Stomach smooth muscle (tissue), 2 donors: ENCODE data around the gene RALA.

ENCODE experiments used
- H3K27ac ChIP-seq: one replicate; pipeline ENCODE4 v1.7.0; 2013; ENCODE audit warnings: mild to moderate bottlenecking, low read length, inconsistent platforms
- H3K27me3 ChIP-seq, 2 donors: one replicate each; pipeline ENCODE4 v1.7.0; 2013; ENCODE audit warnings: low read length in 2 of 2; ENCODE audit not compliant: insufficient read depth in 2 of 2, control insufficient read depth in 1 of 2
- H3K36me3 ChIP-seq, 2 donors: one replicate each; pipeline ENCODE4 v1.7.0; 2013; ENCODE audit warnings: low read length in 2 of 2; ENCODE audit not compliant: control insufficient read depth in 2 of 2, insufficient read depth in 2 of 2
- H3K4me1 ChIP-seq: one replicate; pipeline ENCODE4 v1.7.0; 2013; ENCODE audit warnings: low read length; ENCODE audit not compliant: control insufficient read depth, insufficient read depth
- H3K4me3 ChIP-seq, 2 donors: one replicate each; pipeline ENCODE4 v1.7.0; 2013; ENCODE audit warnings: low read length in 2 of 2
- H3K9ac ChIP-seq, 2 donors: one replicate each; pipeline ENCODE4 v1.7.0; 2013; ENCODE audit warnings: low read length in 2 of 2, mild to moderate bottlenecking in 1 of 2
- H3K9me3 ChIP-seq, 2 donors: one replicate each; pipeline ENCODE4 v1.7.0; 2013; ENCODE audit warnings: low read length in 2 of 2; ENCODE audit not compliant: control insufficient read depth in 2 of 2
- donor health status: healthy.
- donor health status: Pancreatic carcinoma.

RALA gene, protein sequence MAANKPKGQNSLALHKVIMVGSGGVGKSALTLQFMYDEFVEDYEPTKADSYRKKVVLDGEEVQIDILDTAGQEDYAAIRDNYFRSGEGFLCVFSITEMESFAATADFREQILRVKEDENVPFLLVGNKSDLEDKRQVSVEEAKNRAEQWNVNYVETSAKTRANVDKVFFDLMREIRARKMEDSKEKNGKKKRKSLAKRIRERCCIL

DNA sequence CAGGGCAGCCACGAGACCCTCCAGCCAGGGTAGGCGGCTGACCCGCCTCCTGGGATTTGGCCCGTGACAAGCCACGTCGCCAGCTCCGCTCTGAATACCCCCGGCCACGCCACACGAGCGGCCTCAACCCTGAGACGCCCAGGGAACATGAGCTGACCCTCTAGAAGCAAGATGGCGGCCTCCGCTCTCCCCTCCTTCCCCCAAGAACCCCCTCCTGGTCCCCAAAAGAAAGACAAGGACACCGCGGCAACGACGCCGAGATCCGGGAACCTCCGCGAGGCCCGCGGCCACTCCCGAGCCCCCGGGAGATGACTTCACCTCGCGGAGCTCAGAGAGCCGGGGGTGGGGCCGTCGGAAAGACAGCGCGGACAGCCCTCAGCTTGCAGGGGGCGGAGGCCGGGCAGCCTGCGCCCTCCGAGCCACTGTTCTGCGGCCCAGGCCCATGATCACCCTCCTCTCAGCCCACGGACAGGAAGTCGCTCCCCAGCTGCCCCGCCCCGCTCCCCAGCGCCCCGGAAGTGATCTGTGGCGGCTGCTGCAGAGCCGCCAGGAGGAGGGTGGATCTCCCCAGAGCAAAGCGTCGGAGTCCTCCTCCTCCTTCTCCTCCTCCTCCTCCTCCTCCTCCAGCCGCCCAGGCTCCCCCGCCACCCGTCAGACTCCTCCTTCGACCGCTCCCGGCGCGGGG lies at the start of gene RALA:
RALA (plus strand) TSS at position 526 of the 685 bp plus-strand sequence. CDS start 63,096 bp downstream, outside the sequence.
- Histone ChIP-seq H3K9me3 (no peaks in the 10 kb centered on the region), H3K27ac (peak within 1 kb of the TSS; percentile 84), H3K27me3 (no peaks in the 10 kb centered on the region), H3K9ac (peak within 1 kb of the TSS; percentile 90 to 96), H3K4me1 (peaks cover 8% of the 10 kb centered on the region), H3K36me3 (no peaks in the 10 kb centered on the region), H3K4me3 (peak within 1 kb of the TSS; percentile 82 to 86)

DNA sequence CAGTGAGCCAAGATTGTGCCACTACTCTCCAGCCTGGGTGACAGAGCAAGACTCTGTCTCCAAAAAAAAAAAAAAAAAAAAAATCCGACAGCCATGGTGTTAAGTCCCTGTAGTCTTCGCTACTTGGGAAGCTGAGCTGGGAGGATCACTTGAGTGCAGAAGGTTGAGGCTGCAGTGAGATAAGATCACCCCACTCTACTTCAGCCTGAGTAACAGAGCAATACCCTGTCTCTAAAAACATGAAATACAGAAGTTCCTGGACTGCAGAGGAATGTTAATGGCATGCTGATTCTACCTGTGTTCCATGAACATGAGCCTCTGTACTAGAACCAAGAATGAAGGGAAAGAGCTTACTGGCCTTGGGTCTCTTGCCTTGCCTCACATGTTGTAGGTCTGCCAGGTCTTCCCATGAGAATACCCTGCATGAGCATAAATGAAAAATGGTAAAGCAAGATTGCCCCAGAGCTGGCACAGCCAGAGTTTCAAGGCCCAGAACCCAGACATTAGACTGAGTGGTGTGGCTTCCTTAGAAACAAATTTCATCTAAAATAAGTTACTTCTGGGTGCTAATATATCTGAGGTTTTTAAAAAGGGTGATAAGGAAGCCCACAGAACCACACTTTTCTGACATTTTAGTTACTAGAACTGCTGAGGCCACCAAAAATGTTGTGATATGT lies 48.6 kb upstream of the RALA start:
- Histone ChIP-seq H3K9me3 (no peaks in the 10 kb centered on the region), H3K27me3 (no peaks in the 10 kb centered on the region), H3K36me3 (peaks cover 5 to 11% of the 10 kb centered on the region in 2 donors), H3K4me1 (no peaks in the 10 kb centered on the region), H3K9ac (no peak overlapping the region), H3K4me3 (no peak overlapping the region), H3K27ac (no peak overlapping the region)

DNA sequence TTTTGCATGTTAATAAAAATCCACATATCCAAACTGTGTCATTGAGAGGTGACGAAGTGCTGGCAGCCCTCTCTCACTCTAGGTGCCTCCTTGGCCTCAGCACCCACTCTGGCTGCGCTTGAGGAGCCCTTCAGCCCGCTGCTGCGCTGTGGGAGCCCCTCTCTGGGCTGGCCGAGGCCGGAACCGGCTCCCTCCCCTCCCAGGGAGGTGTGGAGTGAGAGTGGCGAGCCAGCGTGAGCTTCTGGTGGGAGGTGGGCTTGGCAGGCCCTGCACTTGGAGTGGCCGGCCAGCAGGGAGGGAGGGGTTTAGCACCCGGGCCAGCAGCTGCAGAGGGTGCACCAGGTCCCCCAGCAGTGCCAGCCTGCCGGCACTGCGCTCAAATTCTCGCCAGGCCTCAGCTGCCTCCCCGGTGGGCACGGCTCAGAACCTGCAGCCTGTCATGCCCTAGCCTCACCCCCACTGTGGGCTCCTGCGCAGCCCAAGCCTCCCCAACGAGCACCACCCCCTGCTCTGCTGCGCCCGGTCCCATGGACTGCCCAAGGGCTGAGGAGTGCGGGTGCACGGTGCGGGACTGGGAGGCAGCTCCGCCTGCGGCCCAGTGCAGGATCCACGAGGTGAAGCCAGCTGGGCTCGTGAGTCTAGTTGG lies 46.0 kb upstream of the RALA start:
- Histone ChIP-seq H3K4me3 (no peak overlapping the region), H3K27me3 (no peaks in the 10 kb centered on the region), H3K36me3 (peaks cover 3 to 11% of the 10 kb centered on the region in 2 donors), H3K9ac (no peak overlapping the region), H3K27ac (no peak overlapping the region), H3K4me1 (no peaks in the 10 kb centered on the region), H3K9me3 (no peaks in the 10 kb centered on the region)

DNA sequence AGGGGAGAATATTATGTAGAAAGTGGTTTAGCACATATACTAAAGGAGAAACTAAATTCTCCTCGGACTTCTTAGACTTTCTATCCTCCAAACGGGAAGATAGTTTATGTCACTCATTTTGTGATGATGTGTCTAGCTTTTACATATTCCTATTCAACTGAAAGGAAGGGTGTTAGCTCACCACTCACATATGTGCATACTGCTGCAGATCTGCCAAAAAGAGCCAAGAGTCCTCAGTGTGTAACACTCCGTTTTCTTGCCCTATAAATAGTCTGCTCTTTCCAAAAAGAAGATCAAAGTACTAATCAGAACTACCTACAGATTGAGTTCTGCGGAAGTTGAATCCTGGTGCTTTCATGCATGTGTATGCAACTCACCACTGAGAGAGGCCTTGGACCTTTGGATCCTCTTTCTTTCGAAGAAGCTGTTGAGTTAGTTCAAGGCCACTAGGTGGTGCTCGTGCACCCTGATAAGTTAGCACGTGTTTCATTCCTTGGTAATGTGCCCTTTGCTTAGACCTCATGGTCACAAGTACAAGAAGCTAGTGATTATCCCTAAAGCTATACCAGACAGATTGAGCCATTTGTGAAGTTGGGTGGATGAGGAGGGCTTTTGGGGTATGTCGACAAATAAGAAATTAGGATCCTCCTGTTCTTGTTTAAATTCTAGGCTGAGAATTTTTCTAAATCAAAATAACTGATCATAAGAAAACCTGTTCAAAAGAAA lies 43.1 kb upstream of the RALA start:
- H3K9me3 ChIP-seq, result no peaks in the 10 kb centered on the region
- H3K36me3 ChIP-seq, result no peaks in the 10 kb centered on the region
- H3K4me1 ChIP-seq, result no peaks in the 10 kb centered on the region
- H3K27me3 ChIP-seq, result no peaks in the 10 kb centered on the region
- no peak overlapping the region for H3K27ac ChIP-seq
- H3K9ac ChIP-seq, result no peak overlapping the region
- H3K4me3 ChIP-seq, result no peak overlapping the region

DNA sequence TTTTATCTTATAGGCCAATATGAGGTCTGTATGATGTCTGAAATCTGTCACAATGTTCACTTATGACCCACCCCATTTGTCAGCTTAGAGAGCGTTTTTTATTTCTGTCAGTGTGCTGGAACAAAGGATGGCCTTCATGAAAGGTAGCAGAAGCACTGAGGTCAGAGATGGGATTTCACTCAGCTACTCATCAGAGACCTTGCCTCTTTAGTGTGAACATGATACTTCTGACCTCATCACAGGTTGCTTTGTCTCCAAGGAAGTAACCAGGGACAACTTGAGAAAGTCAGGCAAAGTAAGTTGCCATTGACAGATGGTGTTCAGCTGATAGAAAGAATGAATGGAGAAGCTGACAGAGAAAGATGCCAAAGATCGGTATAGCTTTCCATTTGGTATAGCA lies 40.8 kb upstream of the RALA start:
- H3K27me3 ChIP-seq, result no peaks in the 10 kb centered on the region
- H3K27ac ChIP-seq, result no peak overlapping the region
- no peak overlapping the region for H3K4me3 ChIP-seq
- no peaks in the 10 kb centered on the region for H3K4me1 ChIP-seq
- no peaks in the 10 kb centered on the region for H3K36me3 ChIP-seq
- no peak overlapping the region for H3K9ac ChIP-seq
- H3K9me3 ChIP-seq, result no peaks in the 10 kb centered on the region

DNA sequence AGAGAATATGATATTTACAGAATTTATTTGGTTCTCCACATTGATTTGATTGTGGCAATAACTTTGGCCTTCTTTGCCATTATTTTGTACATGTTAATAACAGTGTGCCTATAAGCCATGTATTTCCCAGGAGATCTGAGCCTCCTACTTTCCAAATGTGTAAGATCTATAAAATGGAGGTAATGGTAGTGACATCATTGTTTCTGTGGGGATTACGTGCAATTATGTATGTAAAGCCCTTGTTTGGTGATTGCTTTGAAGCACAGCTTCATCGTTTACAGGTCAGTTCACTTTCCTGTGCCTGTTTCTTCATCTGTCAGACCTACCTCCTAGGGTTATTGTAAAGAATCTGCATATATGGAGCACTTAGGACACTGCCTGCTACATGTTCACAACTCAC lies 39.8 kb upstream of the RALA start:
- Histone ChIP-seq H3K27ac (no peak overlapping the region), H3K27me3 (no peaks in the 10 kb centered on the region)

DNA sequence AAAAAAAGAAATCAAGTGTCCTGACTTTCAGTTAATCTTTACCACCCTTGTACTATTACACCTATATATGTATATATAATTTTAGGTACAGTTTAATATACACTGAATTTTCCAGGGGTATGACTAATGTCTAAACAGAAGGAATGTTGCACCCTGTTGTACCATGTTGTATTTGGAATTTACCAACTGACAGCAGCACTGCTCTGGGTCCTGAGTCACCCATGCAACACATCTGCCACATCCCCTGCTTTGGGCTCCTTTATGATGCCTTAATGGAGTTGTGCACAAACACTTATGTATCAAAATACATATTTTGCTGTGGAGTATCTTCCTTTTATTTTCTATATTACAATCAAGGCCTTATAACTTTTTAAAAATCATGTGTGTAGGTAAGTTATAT lies 36.0 kb upstream of the RALA start:
- no peak overlapping the region for H3K9ac ChIP-seq
- no peaks in the 10 kb centered on the region for H3K4me1 ChIP-seq
- no peaks in the 10 kb centered on the region for H3K36me3 ChIP-seq
- H3K9me3 ChIP-seq, result no peaks in the 10 kb centered on the region
- no peak overlapping the region for H3K27ac ChIP-seq
- H3K4me3 ChIP-seq, result no peak overlapping the region
- no peaks in the 10 kb centered on the region for H3K27me3 ChIP-seq

More for the DNA sequence above, 39.8 kb upstream of the RALA start:
- H3K4me3 ChIP-seq, result no peak overlapping the region
- H3K9ac ChIP-seq, result no peak overlapping the region
- no peaks in the 10 kb centered on the region for H3K36me3 ChIP-seq
- H3K9me3 ChIP-seq, result no peaks in the 10 kb centered on the region
- H3K4me1 ChIP-seq, result no peaks in the 10 kb centered on the region

DNA sequence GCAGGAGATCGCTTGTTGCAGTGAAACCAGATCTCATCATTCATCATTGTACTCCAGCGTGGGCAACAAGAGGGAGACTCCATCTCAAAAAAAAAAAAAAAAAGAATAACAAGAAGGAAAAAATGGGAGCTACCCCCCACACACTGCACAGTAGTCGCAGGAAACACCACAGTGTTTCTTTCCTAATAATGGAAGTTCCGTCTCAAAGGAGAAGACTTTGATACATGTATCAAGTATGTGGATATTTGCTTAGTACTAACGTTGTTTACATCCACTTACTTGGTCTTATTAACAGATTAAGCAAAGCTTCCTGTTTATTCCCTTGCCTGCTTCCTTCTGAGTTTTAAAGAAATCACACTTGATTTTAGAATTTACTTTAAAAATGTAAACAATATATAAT lies 35.0 kb upstream of the RALA start:
- no peak overlapping the region for H3K4me3 ChIP-seq
- no peak overlapping the region for H3K9ac ChIP-seq
- no peaks in the 10 kb centered on the region for H3K9me3 ChIP-seq

DNA sequence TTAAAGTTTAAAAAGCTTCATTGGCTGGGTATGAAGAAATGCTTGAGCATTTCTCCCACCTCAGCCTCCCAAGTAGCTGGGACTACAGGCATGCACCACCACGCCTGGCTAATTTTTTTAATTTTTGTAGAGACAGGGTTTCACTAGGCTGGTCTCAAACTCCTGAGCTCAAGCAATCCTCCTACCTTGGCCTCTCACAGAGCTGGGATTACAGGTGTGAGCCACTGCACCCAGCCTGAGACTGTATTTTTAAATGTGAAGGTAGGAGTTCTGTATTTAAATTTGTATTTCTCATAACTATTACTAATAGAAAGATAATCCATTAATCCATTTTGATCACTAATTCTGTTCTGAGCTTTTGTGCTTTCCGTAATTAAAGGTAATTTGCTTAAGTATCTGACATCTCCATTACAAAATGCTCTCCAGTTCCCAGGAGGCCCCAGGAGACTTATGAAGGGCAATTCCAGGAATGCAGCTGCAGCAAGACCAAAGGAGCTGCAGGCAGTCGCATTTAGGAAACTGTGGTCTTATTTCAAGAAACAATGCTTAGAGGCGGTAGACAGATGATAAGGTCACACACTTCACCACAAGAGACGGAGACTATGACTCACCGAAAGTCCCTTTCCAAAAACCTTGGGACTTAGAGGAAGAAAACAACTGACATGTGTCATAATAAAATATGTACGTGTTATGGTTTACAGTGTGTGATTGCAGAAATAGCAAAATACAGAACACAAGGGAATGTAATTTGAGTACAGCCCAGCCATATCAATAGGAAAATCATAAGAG lies 33.9 kb upstream of the RALA start:
- no peaks in the 10 kb centered on the region for H3K4me1 ChIP-seq
- no peaks in the 10 kb centered on the region for H3K27me3 ChIP-seq
- no peaks in the 10 kb centered on the region for H3K9me3 ChIP-seq
- no peak overlapping the region for H3K9ac ChIP-seq
- H3K27ac ChIP-seq, result no peak overlapping the region
- H3K36me3 ChIP-seq, result no peaks in the 10 kb centered on the region
- no peak overlapping the region for H3K4me3 ChIP-seq

More for the DNA sequence above, 35.0 kb upstream of the RALA start:
- Histone ChIP-seq H3K27me3 (no peaks in the 10 kb centered on the region), H3K4me1 (no peaks in the 10 kb centered on the region), H3K36me3 (no peaks in the 10 kb centered on the region), H3K27ac (no peak overlapping the region)

DNA sequence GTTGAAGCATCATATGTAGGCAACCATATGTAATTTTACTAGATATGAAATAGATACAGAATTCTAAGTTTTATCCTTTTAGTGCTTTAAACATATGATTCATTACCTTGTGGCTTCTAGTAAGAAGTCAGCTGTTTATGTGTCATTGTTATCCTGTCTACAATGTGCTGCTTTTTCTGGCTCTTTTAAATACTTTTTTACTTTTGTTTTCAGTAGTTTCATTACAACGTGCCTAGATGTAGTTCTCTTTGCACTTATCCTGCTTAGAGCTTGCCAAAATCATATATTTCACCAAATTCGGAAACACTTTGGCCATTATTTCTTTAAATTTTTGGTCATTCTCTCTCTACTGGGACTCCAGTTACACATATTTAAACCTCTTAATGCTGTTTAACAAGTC lies 30.8 kb upstream of the RALA start:
- no peaks in the 10 kb centered on the region for H3K9me3 ChIP-seq
- H3K4me3 ChIP-seq, result no peak overlapping the region
- H3K4me1 ChIP-seq, result no peaks in the 10 kb centered on the region
- no peaks in the 10 kb centered on the region for H3K36me3 ChIP-seq
- H3K27ac ChIP-seq, result no peak overlapping the region
- no peak overlapping the region for H3K9ac ChIP-seq
- no peaks in the 10 kb centered on the region for H3K27me3 ChIP-seq
